A673 (cell line): Measurements from ENCODE around the gene NOL3. TPM values are rescaled to one million over a fixed set of nuclear protein-coding genes. Genes with fewer than 3 reads are reported as not detected.

ENCODE experiments used
- BruUV-seq: library from RNA; stranded (reverse); fragments of 400-500 nt; replicated peaks from 2 replicates; lab custom pipeline; 2021; lab: Mats Ljungman, UMichigan
- CTCF ChIA-PET: fragments of 300-600 bp; sonication (Branson Sonifier 250); formaldehyde crosslinking; loops from one replicate; lab custom pipeline; 2022; ENCODE audit warnings: antibody characterized with exemption; lab: Charles Lee
- POLR2A ChIA-PET: fragments of 300-600 bp; sonication (Branson Sonifier 250); formaldehyde crosslinking; loops from one replicate; lab custom pipeline; 2022; ENCODE audit warnings: antibody characterized with exemption; ENCODE audit not compliant: low non-redundant PET; lab: Charles Lee
- DNase-seq: peaks from one replicate; pipeline ENCODE4 v3.0.0-alpha.2; 2015; ENCODE audit warnings: low spot score
- H3K27ac ChIP-seq: fragments of 200-600 bp; sonication (generic); 2 replicates; pipeline ENCODE4 v1.5.1; 2016; ENCODE audit warnings: mixed run types, low read depth, mild to moderate bottlenecking, mixed read lengths, antibody characterized with exemption, low read length; ENCODE audit not compliant: poor library complexity, severe bottlenecking
- H3K27me3 ChIP-seq: fragments of 200-600 bp; sonication (generic); replicated peaks from 2 replicates; pipeline ENCODE4 v1.6.1; 2017; ENCODE audit warnings: mixed run types, low read depth, mild to moderate bottlenecking, mixed read lengths, antibody characterized with exemption, low read length; ENCODE audit not compliant: insufficient read depth, poor library complexity
- H3K36me3 ChIP-seq: fragments of 200-600 bp; sonication (generic); 2 replicates; pipeline ENCODE4 v1.6.1; 2016; ENCODE audit warnings: mixed run types, mild to moderate bottlenecking, mixed read lengths, antibody characterized with exemption, low read length; ENCODE audit not compliant: insufficient read depth, poor library complexity, severe bottlenecking
- H3K4me1 ChIP-seq: fragments of 200-600 bp; sonication (generic); 2 replicates; pipeline ENCODE4 v1.6.1; 2017; ENCODE audit warnings: mixed run types, mild to moderate bottlenecking, mixed read lengths, antibody characterized with exemption, low read length; ENCODE audit not compliant: insufficient read depth, poor library complexity, severe bottlenecking
- H3K4me3 ChIP-seq: fragments of 200-600 bp; sonication (generic); 2 replicates; pipeline ENCODE4 v1.5.1; 2016; ENCODE audit warnings: low read depth, mixed run types, mild to moderate bottlenecking, mixed read lengths, low read length; ENCODE audit not compliant: poor library complexity, severe bottlenecking
- H3K9me3 ChIP-seq: fragments of 200-600 bp; sonication (generic); 2 replicates; pipeline ENCODE4 v1.6.1; 2016; ENCODE audit warnings: mixed run types, low read depth, mild to moderate bottlenecking, mixed read lengths, antibody characterized with exemption, low read length; ENCODE audit not compliant: poor library complexity, severe bottlenecking
- EZH2 ChIP-seq: fragments of 200-600 bp; sonication (generic); IDR thresholded peaks from 2 replicates; pipeline ENCODE4 v1.6.1; 2017; ENCODE audit warnings: borderline replicate concordance, low read depth, mild to moderate bottlenecking, mixed read lengths, antibody characterized with exemption, low read length; ENCODE audit not compliant: poor library complexity, severe bottlenecking
- intact Hi-C: fragments of 100-400 bp; cut with micrococcal nuclease; formaldehyde crosslinking; loops from one replicate; pipeline ENCODE4 v1.10.0; 2022; ENCODE audit not compliant: unreplicated experiment
- total RNA-seq: library from RNA; stranded (reverse); gene quantifications from 2 replicates; pipeline ENCODE4 v1.2.3, GENCODE V29; 2021
- TF ChIP-seq, protein P1 (sequence below): fragments of 300-800, 200-600 bp; sonication (generic); conservative IDR thresholded peaks from 2 replicates; pipeline ENCODE4 v1.5.1; 2017; ENCODE audit warnings: low read depth, mild to moderate bottlenecking, antibody characterized with exemption, low read length, moderate library complexity, mixed read lengths

The NOL3 gene
- total RNA-seq, 1 experiment from 2014 or later: 15.3 TPM

DNA sequence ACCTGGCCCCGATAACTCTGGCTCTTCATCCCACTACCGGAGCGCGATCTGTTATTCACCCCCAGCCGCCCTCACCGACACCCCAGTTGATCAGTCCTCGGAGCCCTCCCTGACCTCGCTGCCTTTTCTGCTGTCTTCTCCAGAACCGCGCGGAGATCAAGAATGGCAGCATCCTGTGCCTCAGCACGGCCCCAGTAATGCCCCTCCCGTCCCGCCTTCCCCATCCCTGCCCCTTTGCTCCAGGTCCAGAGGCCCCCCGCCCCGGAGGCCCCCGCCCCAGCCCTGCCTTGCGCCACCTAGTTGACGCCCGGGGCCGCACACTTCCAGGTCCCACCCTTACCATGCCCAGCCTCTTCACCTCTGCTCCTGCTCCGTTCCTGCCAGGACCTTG, 29.5 kb downstream of the NOL3 start:
- ChIA-PET POLR2A (no interaction called here), CTCF (interaction anchor here (0.7 kb wide), 1 partner anchor 45 kb away, joined by 8 read pairs; no protein-coding TSS in a partner anchor)
- Histone ChIP-seq H3K27ac (no peak overlapping the region), H3K36me3 (peaks cover 55% of the 10 kb centered on the region), H3K4me3 (no peak overlapping the region), H3K27me3 (no peaks in the 10 kb centered on the region), H3K4me1 (no peaks in the 10 kb centered on the region), H3K9me3 (no peaks in the 10 kb centered on the region)
- TF ChIP-seq EZH2: no peak
- TF ChIP-seq, protein P1, sequence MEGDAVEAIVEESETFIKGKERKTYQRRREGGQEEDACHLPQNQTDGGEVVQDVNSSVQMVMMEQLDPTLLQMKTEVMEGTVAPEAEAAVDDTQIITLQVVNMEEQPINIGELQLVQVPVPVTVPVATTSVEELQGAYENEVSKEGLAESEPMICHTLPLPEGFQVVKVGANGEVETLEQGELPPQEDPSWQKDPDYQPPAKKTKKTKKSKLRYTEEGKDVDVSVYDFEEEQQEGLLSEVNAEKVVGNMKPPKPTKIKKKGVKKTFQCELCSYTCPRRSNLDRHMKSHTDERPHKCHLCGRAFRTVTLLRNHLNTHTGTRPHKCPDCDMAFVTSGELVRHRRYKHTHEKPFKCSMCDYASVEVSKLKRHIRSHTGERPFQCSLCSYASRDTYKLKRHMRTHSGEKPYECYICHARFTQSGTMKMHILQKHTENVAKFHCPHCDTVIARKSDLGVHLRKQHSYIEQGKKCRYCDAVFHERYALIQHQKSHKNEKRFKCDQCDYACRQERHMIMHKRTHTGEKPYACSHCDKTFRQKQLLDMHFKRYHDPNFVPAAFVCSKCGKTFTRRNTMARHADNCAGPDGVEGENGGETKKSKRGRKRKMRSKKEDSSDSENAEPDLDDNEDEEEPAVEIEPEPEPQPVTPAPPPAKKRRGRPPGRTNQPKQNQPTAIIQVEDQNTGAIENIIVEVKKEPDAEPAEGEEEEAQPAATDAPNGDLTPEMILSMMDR: no peak
- DNase-seq: no peak
- no TSS peak for BruUV-seq
- intact Hi-C loops: no loop called here

DNA sequence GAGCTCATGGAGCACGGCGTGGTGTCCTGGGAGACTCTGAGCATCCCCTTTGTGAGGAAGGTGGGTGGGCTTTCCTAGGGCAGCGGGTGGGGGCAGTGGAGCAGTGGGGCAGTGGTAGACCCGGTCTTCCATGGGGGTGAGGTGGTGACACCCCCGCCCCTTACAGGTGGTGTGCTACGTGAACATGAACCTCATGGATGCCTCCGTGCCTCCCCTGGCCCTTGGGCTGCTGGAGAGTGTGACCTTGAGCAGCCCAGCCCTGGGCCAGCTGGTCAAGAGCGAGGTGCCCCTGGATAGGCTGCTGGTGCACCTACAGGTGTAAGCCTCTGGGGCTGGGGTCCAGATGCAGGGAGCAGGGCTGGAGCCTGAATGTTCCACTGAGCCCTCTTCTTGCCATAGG, 30.2 kb downstream of the NOL3 start:
- Histone ChIP-seq H3K27me3 (no peaks in the 10 kb centered on the region), H3K27ac (no peak overlapping the region), H3K9me3 (no peaks in the 10 kb centered on the region), H3K4me1 (no peaks in the 10 kb centered on the region), H3K4me3 (no peak overlapping the region), H3K36me3 (peaks cover 48% of the 10 kb centered on the region)
- intact Hi-C loops: no loop called here
- ChIA-PET POLR2A (no interaction called here), CTCF (interaction anchor here (0.6 to 0.7 kb wide), 2 partner anchors 44 to 254 kb away, joined by 3 to 8 read pairs; no protein-coding TSS in a partner anchor)
- no peak for DNase-seq
- BruUV-seq: no TSS peak
- no peak for TF ChIP-seq EZH2
- TF ChIP-seq, protein P1: no peak

DNA sequence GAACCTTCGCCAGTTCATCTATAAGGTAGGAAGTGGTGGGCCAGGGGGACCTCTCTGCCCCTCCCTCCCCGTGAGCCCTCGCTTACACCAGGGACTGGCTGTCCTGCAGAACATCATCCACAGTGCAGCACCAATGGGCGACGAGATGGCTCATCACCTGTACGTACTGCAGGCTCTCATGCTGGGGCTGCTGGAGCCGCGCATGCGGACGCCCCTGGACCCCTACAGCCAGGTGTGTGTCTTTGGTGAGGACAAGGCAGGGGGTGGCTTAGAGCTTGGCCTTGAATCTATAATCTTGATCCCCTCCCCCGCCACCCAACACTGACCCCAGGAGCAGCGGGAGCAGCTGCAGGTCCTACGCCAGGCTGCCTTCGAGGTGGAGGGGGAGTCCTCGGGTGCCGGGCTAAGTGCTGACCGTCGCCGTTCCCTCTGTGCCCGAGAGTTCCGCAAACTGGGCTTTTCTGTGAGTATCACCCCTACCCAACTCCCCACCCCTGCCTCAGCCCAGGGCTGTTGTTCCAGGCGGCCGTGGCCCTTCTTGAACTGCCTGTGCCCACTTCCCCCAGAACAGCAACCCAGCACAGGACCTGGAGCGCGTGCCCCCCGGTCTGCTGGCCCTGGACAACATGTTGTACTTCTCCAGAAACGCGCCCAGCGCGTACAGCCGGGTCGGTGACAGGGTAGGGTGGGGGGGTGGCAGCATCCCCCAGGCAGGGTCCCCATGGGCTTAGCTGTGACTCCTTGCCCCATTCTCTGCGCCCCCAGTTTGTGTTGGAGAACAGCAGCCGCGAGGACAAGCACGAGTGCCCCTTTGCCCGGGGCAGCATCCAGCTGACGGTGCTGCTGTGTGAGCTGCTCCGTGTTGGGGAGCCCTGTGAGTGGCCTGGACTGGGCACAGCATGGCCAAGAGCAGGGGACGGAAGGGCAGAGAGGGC, 31.3 kb downstream of the NOL3 start:
- no peaks in the 10 kb centered on the region for H3K4me1 ChIP-seq
- TF ChIP-seq, protein P1: no peak
- TF ChIP-seq EZH2: no peak
- ChIA-PET POLR2A (no interaction called here), CTCF (interaction anchor here (0.6 kb wide), 1 partner anchor 171 kb away, joined by 13 read pairs; no protein-coding TSS in a partner anchor)
- DNase-seq: no peak
- H3K27ac ChIP-seq: no peak overlapping the region
- peaks cover 37% of the 10 kb centered on the region for H3K36me3 ChIP-seq
- intact Hi-C loops: no loop called here
- no peaks in the 10 kb centered on the region for H3K27me3 ChIP-seq
- H3K9me3 ChIP-seq: no peaks in the 10 kb centered on the region
- H3K4me3 ChIP-seq: no peak overlapping the region
- BruUV-seq: no TSS peak
